H9 (cell line): ENCODE data around the gene RASAL1. TPM values are rescaled to one million over a fixed set of nuclear protein-coding genes. Genes with fewer than 3 reads are reported as not detected.

Experiments
- DNase-seq: peaks from one replicate; pipeline ENCODE4 v3.0.0-alpha.2; 2017
- H2AFZ ChIP-seq: one replicate; pipeline ENCODE4 v1.6.1; 2013; ENCODE audit warnings: mild to moderate bottlenecking, low read length, control low read depth, moderate library complexity
- H2AK5ac ChIP-seq: 2 replicates; pipeline ENCODE4 v1.6.1; 2013; ENCODE audit warnings: low read length, control low read depth, mixed read lengths; ENCODE audit not compliant: insufficient read length
- H2BK120ac ChIP-seq: one replicate; pipeline ENCODE4 v1.6.1; 2013; ENCODE audit warnings: low read depth, mild to moderate bottlenecking, low read length, control low read depth, inconsistent platforms; ENCODE audit not compliant: poor library complexity, severe bottlenecking
- H2BK12ac ChIP-seq: 2 replicates; pipeline ENCODE4 v1.6.1; 2013; ENCODE audit warnings: low read length, control low read depth, mixed read lengths, low read depth; ENCODE audit not compliant: insufficient read length
- H2BK15ac ChIP-seq: 2 replicates; pipeline ENCODE4 v1.6.1; 2013; ENCODE audit warnings: low read depth, low read length, control low read depth
- H2BK20ac ChIP-seq: one replicate; pipeline ENCODE4 v1.6.1; 2013; ENCODE audit warnings: low read depth, mild to moderate bottlenecking, low read length, control low read depth, inconsistent platforms; ENCODE audit not compliant: poor library complexity, severe bottlenecking
- H2BK5ac ChIP-seq: 2 replicates; pipeline ENCODE4 v1.6.1; 2013; ENCODE audit warnings: low read length, control low read depth, mixed read lengths; ENCODE audit not compliant: insufficient read length
- H3K14ac ChIP-seq: 2 replicates; pipeline ENCODE4 v1.6.1; 2013; ENCODE audit warnings: low read length, control low read depth; ENCODE audit not compliant: insufficient read depth
- H3K18ac ChIP-seq: 2 replicates; pipeline ENCODE4 v1.6.1; 2013; ENCODE audit warnings: low read depth, mild to moderate bottlenecking, mixed read lengths, low read length, control low read depth; ENCODE audit not compliant: insufficient read length
- H3K23ac ChIP-seq: 2 replicates; pipeline ENCODE4 v1.6.1; 2013; ENCODE audit warnings: low read length, control low read depth, mixed read lengths, low read depth; ENCODE audit not compliant: insufficient read length
- H3K23me2 ChIP-seq: 2 replicates; pipeline ENCODE4 v1.6.1; 2013; ENCODE audit warnings: low read depth, mild to moderate bottlenecking, mixed read lengths, low read length, control low read depth; ENCODE audit not compliant: insufficient read length, poor library complexity, severe bottlenecking
- H3K27ac ChIP-seq: 2 replicates; pipeline ENCODE4 v1.5.1; 2013; ENCODE audit warnings: low read length, control low read depth, mixed read lengths, low read depth; ENCODE audit not compliant: insufficient read length
- H3K27me3 ChIP-seq: 2 replicates; pipeline ENCODE4 v1.6.1; 2013; ENCODE audit warnings: low read length, control low read depth, inconsistent platforms; ENCODE audit not compliant: insufficient read depth
- H3K4ac ChIP-seq: 2 replicates; pipeline ENCODE4 v1.6.1; 2013; ENCODE audit warnings: low read depth, mild to moderate bottlenecking, control low read depth, inconsistent platforms, low read length, moderate library complexity
- H3K4me1 ChIP-seq: 2 replicates; pipeline ENCODE4 v1.6.1; 2013; ENCODE audit warnings: low read length, control low read depth, inconsistent platforms; ENCODE audit not compliant: insufficient read depth
- H3K4me2 ChIP-seq: 2 replicates; pipeline ENCODE4 v1.6.1; 2013; ENCODE audit warnings: low read length, control low read depth, mixed read lengths; ENCODE audit not compliant: insufficient read length, insufficient read depth
- H3K56ac ChIP-seq: 2 replicates; pipeline ENCODE4 v1.6.1; 2013; ENCODE audit warnings: low read depth, mild to moderate bottlenecking, mixed read lengths, low read length, control low read depth; ENCODE audit not compliant: insufficient read length
- H3K79me1 ChIP-seq: 2 replicates; pipeline ENCODE4 v1.6.1; 2013; ENCODE audit warnings: low read depth, mild to moderate bottlenecking, moderate library complexity, low read length, control low read depth, inconsistent platforms; ENCODE audit not compliant: insufficient read depth, poor library complexity, severe bottlenecking
- H3K79me2 ChIP-seq: 2 replicates; pipeline ENCODE4 v1.6.1; 2013; ENCODE audit warnings: low read length, control low read depth, inconsistent platforms; ENCODE audit not compliant: insufficient read depth
- H3K9ac ChIP-seq: 2 replicates; pipeline ENCODE4 v1.6.1; 2013; ENCODE audit warnings: low read length, control low read depth, mixed read lengths; ENCODE audit not compliant: insufficient read length; ENCODE audit errors: extremely low read depth
- H3K9me3 ChIP-seq: one replicate; pipeline ENCODE4 v1.6.1; 2013; ENCODE audit warnings: low read depth, low read length, inconsistent platforms; ENCODE audit not compliant: control insufficient read depth
- H3T11ph ChIP-seq: one replicate; pipeline ENCODE4 v1.6.1; 2013; ENCODE audit warnings: mild to moderate bottlenecking, low read length, control low read depth, inconsistent platforms
- H4K20me1 ChIP-seq: one replicate; pipeline ENCODE4 v1.6.1; 2013; ENCODE audit not compliant: control insufficient read depth, insufficient read length, insufficient read depth
- H4K5ac ChIP-seq: 2 replicates; pipeline ENCODE4 v1.6.1; 2013; ENCODE audit warnings: low read depth, mild to moderate bottlenecking, mixed read lengths, low read length, control low read depth; ENCODE audit not compliant: insufficient read length
- H4K8ac ChIP-seq: replicated peaks from 2 replicates; pipeline ENCODE4 v1.6.1; 2013; ENCODE audit warnings: low read length, control low read depth, mixed read lengths, low read depth; ENCODE audit not compliant: insufficient read length
- H4K91ac ChIP-seq: 2 replicates; pipeline ENCODE4 v1.6.1; 2013; ENCODE audit warnings: low read depth, mild to moderate bottlenecking, moderate library complexity, mixed read lengths, low read length, control low read depth; ENCODE audit not compliant: insufficient read length
- H3K27ac Mint-ChIP-seq, 3 experiments: 2 replicates in 2 of 3; 3 replicates in 1 of 3; pipeline ENCODE4 v1.8.0; 2020 to 2021; ENCODE audit warnings: mixed read lengths in 3 of 3, mild to moderate bottlenecking in 1 of 3, moderate library complexity in 1 of 3
- H3K27me3 Mint-ChIP-seq: 2 replicates; pipeline ENCODE4 v1.8.0; 2021; ENCODE audit warnings: low read depth, mild to moderate bottlenecking, moderate library complexity, mixed read lengths
- H3K36me3 Mint-ChIP-seq, 3 experiments: 2 replicates in 2 of 3; 3 replicates in 1 of 3; pipeline ENCODE4 v1.8.0; 2020 to 2021; ENCODE audit warnings: low read depth in 3 of 3, mixed read lengths in 3 of 3; ENCODE audit not compliant: insufficient read depth in 1 of 3
- H3K4me1 Mint-ChIP-seq, 2 experiments: 2 replicates each; pipeline ENCODE4 v1.8.0; 2020; ENCODE audit warnings: mixed read lengths in 2 of 2
- H3K4me3 Mint-ChIP-seq, 2 experiments: 2 replicates in 1 of 2; 3 replicates in 1 of 2; pipeline ENCODE4 v1.8.0; 2020 to 2021; ENCODE audit warnings: mild to moderate bottlenecking in 2 of 2, mixed read lengths in 2 of 2, moderate library complexity in 1 of 2
- H3K9me3 Mint-ChIP-seq, 2 experiments: 2 replicates in 1 of 2; 3 replicates in 1 of 2; pipeline ENCODE4 v1.8.0; 2020; ENCODE audit warnings: mild to moderate bottlenecking in 2 of 2, mixed read lengths in 2 of 2, moderate library complexity in 1 of 2
- CTCF ChIP-seq: fragments of 200-600 bp; sonication (generic); conservative IDR thresholded peaks from 3 replicates; pipeline ENCODE4 v1.8.0; 2021; ENCODE audit warnings: antibody characterized with exemption, mild to moderate bottlenecking
- WGBS: extraction: QIAGEN DNeasy Blood & Tissue Kit; methylation state at CpG from one replicate; pipeline ENCODE4 v1.1.7; 2013; ENCODE audit warnings: missing lambda C conversion rate, low lambda C conversion rate, mixed read lengths; ENCODE audit not compliant: insufficient read length; ENCODE audit errors: extremely low coverage; 5-methylcytosine and 5-hydroxymethylcytosine counted together
- total RNA-seq: library from RNA; stranded (reverse); gene quantifications from 2 replicates; pipeline ENCODE4 v1.2.1, GENCODE V29; 2021

Gene RASAL1
- total RNA-seq, 1 experiment from 2014 or later, result 2.3 TPM

GRCh38 chr12:113173081-113173698, 37.6 kb upstream of the RASAL1 start:
- Histone ChIP-seq H4K8ac (no peak overlapping the region), H3K27me3 (no peaks in the 10 kb centered on the region), H3K4me1 (no peaks in the 10 kb centered on the region), H3K23me2 (no peaks in the 10 kb centered on the region), H2BK12ac (no peak overlapping the region), H2BK15ac (no peak overlapping the region), H3K27ac (no peak overlapping the region), H4K5ac (no peak overlapping the region), H3T11ph (no peak overlapping the region), H3K9me3 (no peaks in the 10 kb centered on the region), H3K18ac (no peak overlapping the region), H4K91ac (no peak overlapping the region), H3K79me1 (no peaks in the 10 kb centered on the region), H3K79me2 (no peaks in the 10 kb centered on the region), H3K4me2 (no peak overlapping the region), H3K9ac (no peak overlapping the region), H3K23ac (no peak overlapping the region), H3K14ac (no peak overlapping the region), H2BK20ac (no peak overlapping the region), H2AFZ (no peak overlapping the region), H2BK5ac (no peak overlapping the region), H2AK5ac (no peak overlapping the region), H3K56ac (no peak overlapping the region), H3K4ac (no peak overlapping the region), H2BK120ac (no peak overlapping the region), H4K20me1 (no peaks in the 10 kb centered on the region)
- Mint-ChIP-seq H3K27ac (no peak overlapping the region), H3K4me1 (no peaks in the 10 kb centered on the region), H3K36me3 (peaks cover 64 to 91% (median 87%) of the 10 kb centered on the region in 3 experiments; a peak in 6 of 7 replicates), H3K9me3 (no peaks in the 10 kb centered on the region), H3K27me3 (no peaks in the 10 kb centered on the region), H3K4me3 (no peak overlapping the region)
- no peak for DNase-seq
- WGBS, result no CpG with 5 or more reads among the region's 7 CpGs
- no peak for TF ChIP-seq CTCF
